Panc1 (cell line): ENCODE results near the gene PFDN4. TPM values are rescaled to one million over a fixed set of nuclear protein-coding genes. Genes with fewer than 3 reads are reported as not detected.

Experiments
- ATAC-seq: fragments of 200-7000 bp; cut with Tn5 transposase; 2 replicates; pipeline ENCODE4 v1.9.1; 2020; ENCODE audit warnings: mild to moderate bottlenecking, moderate library complexity
- BruUV-seq: library from RNA; stranded (reverse); fragments of 400-500 nt; replicated peaks from 2 replicates; lab custom pipeline; 2021; lab: Mats Ljungman, UMichigan
- CTCF ChIA-PET: fragments of 300-600 bp; sonication (Branson Sonifier 250); formaldehyde crosslinking; loops from one replicate; lab custom pipeline; 2022; ENCODE audit warnings: antibody characterized with exemption; lab: Charles Lee
- POLR2A ChIA-PET: fragments of 300-600 bp; sonication (Branson Sonifier 250); formaldehyde crosslinking; loops from one replicate; lab custom pipeline; 2022; ENCODE audit warnings: antibody characterized with exemption; lab: Charles Lee
- DNase-seq: peaks from one replicate; pipeline ENCODE4 v3.0.0-alpha.2; 2010; ENCODE audit warnings: low read depth, low spot score
- H3K27ac ChIP-seq: 2 replicates; pipeline ENCODE4 v1.5.1; 2011; ENCODE audit warnings: mild to moderate bottlenecking, low read length, inconsistent platforms
- H3K27me3 ChIP-seq: fragments of 200-500 bp; sonication (Bioruptor generic); 2 replicates; pipeline ENCODE4 v1.6.0; 2014; ENCODE audit warnings: low read length, inconsistent platforms; ENCODE audit not compliant: control insufficient read depth, insufficient read depth
- H3K36me3 ChIP-seq: fragments of 200-500 bp; sonication (Bioruptor generic); 2 replicates; pipeline ENCODE4 v1.5.1; 2014; ENCODE audit warnings: inconsistent platforms, mild to moderate bottlenecking, low read length, moderate library complexity; ENCODE audit not compliant: control insufficient read depth, insufficient read depth
- H3K4me1 ChIP-seq: 2 replicates; pipeline ENCODE4 v1.5.1; 2011; ENCODE audit warnings: inconsistent platforms, mild to moderate bottlenecking, low read length, moderate library complexity; ENCODE audit not compliant: control insufficient read depth, insufficient read depth
- H3K4me3 ChIP-seq, 2 experiments: 2 replicates each; pipeline ENCODE4 v1.5.1; 2011 to 2012; ENCODE audit warnings: low read depth in 2 of 2, low read length in 2 of 2, mild to moderate bottlenecking in 2 of 2, inconsistent platforms in 1 of 2, moderate library complexity in 1 of 2
- H3K9me3 ChIP-seq: fragments of 200-500 bp; sonication (Bioruptor generic); 2 replicates; pipeline ENCODE4 v1.5.1; 2014; ENCODE audit warnings: low read depth, mild to moderate bottlenecking, inconsistent platforms, low read length, moderate library complexity; ENCODE audit not compliant: control insufficient read depth, insufficient read depth
- POLR2AphosphoS5 ChIP-seq: IDR thresholded peaks from 2 replicates; pipeline ENCODE4 v1.6.1; 2012; ENCODE audit warnings: mild to moderate bottlenecking, low read depth, low read length, moderate library complexity
- SIN3A ChIP-seq: IDR thresholded peaks from 2 replicates; pipeline ENCODE4 v1.6.1; 2012; ENCODE audit warnings: low read depth, mild to moderate bottlenecking, low read length, moderate library complexity, borderline replicate concordance; ENCODE audit not compliant: insufficient read depth
- TCF7L2 ChIP-seq: IDR thresholded peaks from 2 replicates; pipeline ENCODE4 v1.6.1; 2011; ENCODE audit warnings: mild to moderate bottlenecking, low read depth, low read length, inconsistent platforms
- in situ Hi-C: cut with HindIII; loops from 2 replicates; pipeline ENCODE4 v1.10.0; 2016; ENCODE audit warnings: low sequenced_read_pairs, low pct_unique_long_range_greater_than_20kb
- intact Hi-C: fragments of 100-400 bp; cut with micrococcal nuclease; formaldehyde crosslinking; loops from one replicate; pipeline ENCODE4 v1.10.0; 2022; ENCODE audit not compliant: unreplicated experiment
- total RNA-seq: library from RNA; stranded (reverse); gene quantifications from one replicate; pipeline ENCODE4 v1.2.1, GENCODE V29; 2021; ENCODE audit not compliant: unreplicated experiment
- TF ChIP-seq, protein P1 (sequence below), 2 experiments: IDR thresholded peaks; 2 replicates each; pipeline ENCODE4 v1.6.1; 2011 to 2012; ENCODE audit warnings: low read depth in 2 of 2, control low read depth in 1 of 2, low read length in 1 of 2, mild to moderate bottlenecking in 1 of 2, moderate library complexity in 1 of 2; ENCODE audit not compliant: insufficient read depth in 1 of 2
- TF ChIP-seq, protein P2 (sequence below): fragments of 450-650 bp; IDR thresholded peaks from 2 replicates; pipeline ENCODE4 v1.5.1; 2017; ENCODE audit warnings: mild to moderate bottlenecking

The PFDN4 gene
- total RNA-seq, 1 experiment from 2014 or later, result 48.2 TPM

DNA sequence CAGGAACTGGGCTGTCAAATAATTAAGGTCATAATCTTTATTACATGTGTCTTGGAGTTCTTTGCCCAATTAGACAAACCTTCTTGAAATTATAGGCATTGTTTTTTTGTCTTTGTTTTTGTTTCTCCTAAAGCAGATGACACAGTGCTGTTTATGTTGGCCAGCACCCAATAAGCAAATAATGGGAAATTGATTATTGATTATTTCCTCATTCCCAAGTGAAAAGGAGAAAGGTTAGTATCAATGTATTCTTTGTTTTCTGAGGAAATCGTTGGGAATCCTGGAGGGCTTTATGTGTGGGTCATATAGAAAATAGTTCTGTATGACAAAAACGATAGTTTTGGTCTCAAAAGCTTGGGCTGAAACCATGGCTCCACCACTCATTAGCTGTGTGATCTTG, 29.6 kb upstream of the PFDN4 start:
- Histone ChIP-seq H3K27ac (no peak overlapping the region), H3K27me3 (peaks cover 3% of the 10 kb centered on the region; the same call in 1 of the 2 replicates), H3K4me1 (peaks cover 4% of the 10 kb centered on the region; the same call in 1 of the 2 replicates), H3K4me3 (no peak overlapping the region), H3K9me3 (no peaks in the 10 kb centered on the region), H3K36me3 (no peaks in the 10 kb centered on the region)
- ChIA-PET POLR2A (no interaction called here), CTCF (no interaction called here)
- TF ChIP-seq SIN3A (no peak), POLR2AphosphoS5 (no peak), TCF7L2 (no peak)
- TF ChIP-seq, protein P1, sequence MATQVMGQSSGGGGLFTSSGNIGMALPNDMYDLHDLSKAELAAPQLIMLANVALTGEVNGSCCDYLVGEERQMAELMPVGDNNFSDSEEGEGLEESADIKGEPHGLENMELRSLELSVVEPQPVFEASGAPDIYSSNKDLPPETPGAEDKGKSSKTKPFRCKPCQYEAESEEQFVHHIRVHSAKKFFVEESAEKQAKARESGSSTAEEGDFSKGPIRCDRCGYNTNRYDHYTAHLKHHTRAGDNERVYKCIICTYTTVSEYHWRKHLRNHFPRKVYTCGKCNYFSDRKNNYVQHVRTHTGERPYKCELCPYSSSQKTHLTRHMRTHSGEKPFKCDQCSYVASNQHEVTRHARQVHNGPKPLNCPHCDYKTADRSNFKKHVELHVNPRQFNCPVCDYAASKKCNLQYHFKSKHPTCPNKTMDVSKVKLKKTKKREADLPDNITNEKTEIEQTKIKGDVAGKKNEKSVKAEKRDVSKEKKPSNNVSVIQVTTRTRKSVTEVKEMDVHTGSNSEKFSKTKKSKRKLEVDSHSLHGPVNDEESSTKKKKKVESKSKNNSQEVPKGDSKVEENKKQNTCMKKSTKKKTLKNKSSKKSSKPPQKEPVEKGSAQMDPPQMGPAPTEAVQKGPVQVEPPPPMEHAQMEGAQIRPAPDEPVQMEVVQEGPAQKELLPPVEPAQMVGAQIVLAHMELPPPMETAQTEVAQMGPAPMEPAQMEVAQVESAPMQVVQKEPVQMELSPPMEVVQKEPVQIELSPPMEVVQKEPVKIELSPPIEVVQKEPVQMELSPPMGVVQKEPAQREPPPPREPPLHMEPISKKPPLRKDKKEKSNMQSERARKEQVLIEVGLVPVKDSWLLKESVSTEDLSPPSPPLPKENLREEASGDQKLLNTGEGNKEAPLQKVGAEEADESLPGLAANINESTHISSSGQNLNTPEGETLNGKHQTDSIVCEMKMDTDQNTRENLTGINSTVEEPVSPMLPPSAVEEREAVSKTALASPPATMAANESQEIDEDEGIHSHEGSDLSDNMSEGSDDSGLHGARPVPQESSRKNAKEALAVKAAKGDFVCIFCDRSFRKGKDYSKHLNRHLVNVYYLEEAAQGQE (IDR thresholded peaks at IDR 0.05; ENCODE audit: insufficient read depth in 1 of 2, low read depth in 2 of 2, low read length in 1 of 2), result no peak
- TF ChIP-seq, protein P2, sequence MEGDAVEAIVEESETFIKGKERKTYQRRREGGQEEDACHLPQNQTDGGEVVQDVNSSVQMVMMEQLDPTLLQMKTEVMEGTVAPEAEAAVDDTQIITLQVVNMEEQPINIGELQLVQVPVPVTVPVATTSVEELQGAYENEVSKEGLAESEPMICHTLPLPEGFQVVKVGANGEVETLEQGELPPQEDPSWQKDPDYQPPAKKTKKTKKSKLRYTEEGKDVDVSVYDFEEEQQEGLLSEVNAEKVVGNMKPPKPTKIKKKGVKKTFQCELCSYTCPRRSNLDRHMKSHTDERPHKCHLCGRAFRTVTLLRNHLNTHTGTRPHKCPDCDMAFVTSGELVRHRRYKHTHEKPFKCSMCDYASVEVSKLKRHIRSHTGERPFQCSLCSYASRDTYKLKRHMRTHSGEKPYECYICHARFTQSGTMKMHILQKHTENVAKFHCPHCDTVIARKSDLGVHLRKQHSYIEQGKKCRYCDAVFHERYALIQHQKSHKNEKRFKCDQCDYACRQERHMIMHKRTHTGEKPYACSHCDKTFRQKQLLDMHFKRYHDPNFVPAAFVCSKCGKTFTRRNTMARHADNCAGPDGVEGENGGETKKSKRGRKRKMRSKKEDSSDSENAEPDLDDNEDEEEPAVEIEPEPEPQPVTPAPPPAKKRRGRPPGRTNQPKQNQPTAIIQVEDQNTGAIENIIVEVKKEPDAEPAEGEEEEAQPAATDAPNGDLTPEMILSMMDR, result no peak
- intact Hi-C loops (no loop called here), in situ Hi-C loops (no loop called here)
- BruUV-seq, result no TSS peak
- DNase-seq, result no peak
- ATAC-seq, result no peak

DNA sequence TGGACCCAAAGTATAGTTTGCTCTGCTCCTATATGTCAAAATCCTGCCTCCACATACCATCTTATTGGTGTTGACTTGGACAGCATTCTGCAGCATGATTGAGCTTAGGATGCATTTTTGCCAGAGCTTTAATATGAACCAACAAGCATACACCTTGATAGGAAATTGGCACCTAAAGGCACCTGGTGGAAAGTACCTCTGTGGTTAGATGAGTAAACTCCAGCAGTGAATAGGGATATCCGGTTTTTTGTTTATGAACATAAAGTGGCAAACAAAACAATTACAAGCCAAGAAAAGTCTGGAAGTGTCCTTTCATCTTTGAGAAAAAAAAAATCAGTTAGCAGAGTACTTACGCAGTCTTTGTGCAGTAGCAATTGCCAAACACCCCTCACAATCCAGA, 27.9 kb upstream of the PFDN4 start:
- peaks cover 3% of the 10 kb centered on the region; the same call in 1 of the 2 replicates for H3K27me3 ChIP-seq
- no peaks in the 10 kb centered on the region for H3K9me3 ChIP-seq
- H3K27ac ChIP-seq, result no peak overlapping the region
- no peak for ATAC-seq
- BruUV-seq, result no TSS peak
- intact Hi-C loops, result no loop called here
- no peaks in the 10 kb centered on the region for H3K36me3 ChIP-seq
- CTCF ChIA-PET, result no interaction called here
- no peaks in the 10 kb centered on the region for H3K4me1 ChIP-seq
- TF ChIP-seq TCF7L2 (no peak), POLR2AphosphoS5 (no peak), SIN3A (no peak)
- TF ChIP-seq, protein P1 (IDR thresholded peaks at IDR 0.05; ENCODE audit: insufficient read depth in 1 of 2, low read depth in 2 of 2, low read length in 1 of 2), result no peak
- TF ChIP-seq, protein P2, result no peak
- POLR2A ChIA-PET, result no interaction called here
- in situ Hi-C loops, result no loop called here
- no peak overlapping the region for H3K4me3 ChIP-seq
- DNase-seq, result no peak
